Small intestine (tissue), 7 donors: Measurements from ENCODE around the gene RAPGEF2. TPM values are rescaled to one million over a fixed set of nuclear protein-coding genes. Genes with fewer than 3 reads are reported as not detected.
"Not testable (repeated sequence)": the region's sequence is repeated elsewhere in the genome, so short reads cannot be mapped to it uniquely, and the experiment has no call there.

Source experiments
- DNase-seq, 2 donors: peaks; one replicate each; pipeline versions ENCODE4 v3.0.0 to v3.0.0-alpha.2; 2013
- FAIRE-seq: peaks from 2 replicates; lab custom pipeline; 2012; peaks lifted over from hg19 to GRCh38; lab: Jason Lieb, UNC
- H3K27ac ChIP-seq, 3 donors: one replicate each; pipeline ENCODE4 v1.5.1; 2013; ENCODE audit warnings: low read length in 2 of 3, mild to moderate bottlenecking in 2 of 3, control low read depth in 1 of 3, inconsistent platforms in 1 of 3, low read depth in 1 of 3, moderate library complexity in 1 of 3
- H3K27me3 ChIP-seq, 3 donors: one replicate each; pipeline ENCODE4 v1.6.1; 2013; ENCODE audit warnings: low read length in 3 of 3, inconsistent platforms in 1 of 3; ENCODE audit not compliant: control insufficient read depth in 3 of 3, insufficient read depth in 3 of 3
- H3K36me3 ChIP-seq, 3 donors: one replicate each; pipeline ENCODE4 v1.6.1; 2013; ENCODE audit warnings: low read length in 3 of 3, inconsistent platforms in 1 of 3, low read depth in 1 of 3, mild to moderate bottlenecking in 1 of 3, moderate library complexity in 1 of 3; ENCODE audit not compliant: control insufficient read depth in 3 of 3, insufficient read depth in 2 of 3
- H3K4me1 ChIP-seq, 3 donors: one replicate each; pipeline ENCODE4 v1.6.1; 2013; ENCODE audit warnings: low read length in 2 of 3, inconsistent platforms in 1 of 3, low read depth in 1 of 3, mild to moderate bottlenecking in 1 of 3, moderate library complexity in 1 of 3; ENCODE audit not compliant: control insufficient read depth in 3 of 3, insufficient read depth in 2 of 3
- H3K4me3 ChIP-seq, 3 donors: one replicate each; pipeline ENCODE4 v1.5.1; 2013; ENCODE audit warnings: low read length in 3 of 3, control low read depth in 1 of 3, inconsistent platforms in 1 of 3, low read depth in 1 of 3, mild to moderate bottlenecking in 1 of 3, moderate library complexity in 1 of 3
- H3K9me3 ChIP-seq, 2 donors: one replicate each; pipeline ENCODE4 v1.6.1; 2013; ENCODE audit warnings: low read depth in 1 of 2, low read length in 1 of 2; ENCODE audit not compliant: control insufficient read depth in 2 of 2, insufficient read depth in 1 of 2
- WGBS, 3 donors: extraction: QIAGEN DNeasy Blood & Tissue Kit; methylation state at CpG; one replicate each; pipeline ENCODE4 v1.1.7; 2013; 5-methylcytosine and 5-hydroxymethylcytosine counted together
- polyA plus RNA-seq, 4 donors: library from polyadenylated mRNA; stranded (reverse) in 3 of 4; unstranded in 1 of 4; fragments of 200-250 nt in 3 of 4; fragments of 120-200 nt in 1 of 4; gene quantifications; one replicate each; pipeline versions ENCODE4 v1.2.1 to v1.2.3, GENCODE V29; 2013
- donor health status: healthy with polysubstance abuse.
- donor health status: control.
- donor health status: control.
- donor health status: Bipolar disorder and iron deficiency.
- donor health status: healthy.

The RAPGEF2 gene
- polyA plus RNA-seq, 4 donors = 7.6 to 49.5 (median 11.8) TPM

DNA sequence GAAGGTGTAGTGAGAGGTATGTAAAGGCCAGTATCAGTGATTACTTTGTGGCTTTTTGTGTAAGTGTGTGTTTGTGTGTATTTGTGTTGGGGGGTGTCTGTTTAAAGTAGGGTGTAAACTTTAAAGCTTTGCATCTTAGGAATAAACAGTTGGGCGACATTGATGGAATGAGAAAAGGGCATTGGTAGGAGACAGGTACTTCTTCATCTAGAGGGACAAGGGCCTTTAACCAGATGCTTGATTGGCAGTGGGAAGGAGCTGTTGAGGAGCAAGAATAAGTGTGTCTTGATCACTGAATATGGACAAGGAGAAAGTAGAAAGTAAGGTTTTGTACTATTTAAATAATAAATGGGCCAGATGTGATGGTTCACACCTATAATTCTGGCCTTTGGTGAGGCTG is 48.8 kb downstream of the RAPGEF2 start:
- H3K27me3 ChIP-seq = no peaks in the 10 kb centered on the region
- H3K4me3 ChIP-seq = no peak overlapping the region
- H3K36me3 ChIP-seq = no peaks in the 10 kb centered on the region
- no peak overlapping the region for H3K27ac ChIP-seq
- DNase-seq (no peak), FAIRE-seq (no peak)
- no peaks in the 10 kb centered on the region for H3K9me3 ChIP-seq
- WGBS, 3 donors = 89 to 100% (median 100%) methylated on average over 1 of the region's 1 CpG
- H3K4me1 ChIP-seq = peaks cover 0 to 6% (median 3%) of the 10 kb centered on the region in 3 donors

DNA sequence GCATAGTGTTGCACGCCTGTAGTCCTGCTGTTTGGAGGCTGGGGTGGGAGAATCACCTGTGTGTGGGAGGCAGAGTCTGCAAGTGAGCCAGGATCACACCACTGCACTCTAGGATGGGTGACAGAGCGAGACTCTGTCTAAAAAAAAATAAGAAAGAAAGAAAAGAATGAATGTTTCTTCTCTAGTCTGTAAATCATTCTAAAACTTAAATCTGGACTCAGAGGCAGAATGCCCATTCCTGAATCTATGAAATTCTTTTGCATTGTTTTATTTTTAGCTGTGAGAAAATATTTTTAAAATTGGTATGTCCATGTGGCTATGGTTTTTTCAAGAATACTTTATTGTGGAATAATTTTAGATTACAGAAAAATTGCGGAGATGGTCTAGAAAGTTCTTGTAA is 49.3 kb downstream of the RAPGEF2 start:
- 94 to 96% (median 95%) methylated on average over 3 of the region's 3 CpGs for WGBS, 3 donors
- H3K27ac ChIP-seq = no peak overlapping the region
- no peak for FAIRE-seq
- H3K36me3 ChIP-seq = no peaks in the 10 kb centered on the region
- no peak overlapping the region for H3K4me3 ChIP-seq
- H3K9me3 ChIP-seq = no peaks in the 10 kb centered on the region
- H3K27me3 ChIP-seq = no peaks in the 10 kb centered on the region
- peaks cover 0 to 6% (median 3%) of the 10 kb centered on the region in 3 donors for H3K4me1 ChIP-seq
- no peak for DNase-seq

DNA sequence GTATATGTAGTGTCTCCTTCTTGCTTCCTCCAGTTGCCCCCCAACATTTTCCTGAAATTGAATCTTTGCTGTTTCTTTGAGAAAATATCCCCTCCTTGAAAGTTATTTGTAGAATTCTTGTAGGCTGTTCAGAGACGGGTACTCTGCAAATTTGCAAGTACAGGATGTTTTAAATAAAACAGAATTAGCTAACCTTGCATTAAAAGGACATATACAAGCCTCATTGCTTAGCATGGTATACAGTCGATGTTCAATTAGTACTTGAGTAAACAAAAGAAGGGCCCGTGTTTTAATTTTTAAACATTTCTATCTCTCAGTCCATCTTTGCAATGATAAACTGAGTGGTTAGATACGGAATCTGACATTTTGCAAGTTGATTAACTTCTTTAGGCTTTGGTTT is 50.8 kb downstream of the RAPGEF2 start:
- Histone ChIP-seq H3K36me3 (no peaks in the 10 kb centered on the region), H3K27ac (no peak overlapping the region), H3K4me3 (no peak overlapping the region), H3K9me3 (no peaks in the 10 kb centered on the region), H3K27me3 (no peaks in the 10 kb centered on the region), H3K4me1 (peaks cover 0 to 8% (median 6%) of the 10 kb centered on the region in 3 donors)
- DNase-seq (no peak), FAIRE-seq (no peak)
- 61 to 79% (median 77%) methylated on average over 4 of the region's 4 CpGs for WGBS, 3 donors

DNA sequence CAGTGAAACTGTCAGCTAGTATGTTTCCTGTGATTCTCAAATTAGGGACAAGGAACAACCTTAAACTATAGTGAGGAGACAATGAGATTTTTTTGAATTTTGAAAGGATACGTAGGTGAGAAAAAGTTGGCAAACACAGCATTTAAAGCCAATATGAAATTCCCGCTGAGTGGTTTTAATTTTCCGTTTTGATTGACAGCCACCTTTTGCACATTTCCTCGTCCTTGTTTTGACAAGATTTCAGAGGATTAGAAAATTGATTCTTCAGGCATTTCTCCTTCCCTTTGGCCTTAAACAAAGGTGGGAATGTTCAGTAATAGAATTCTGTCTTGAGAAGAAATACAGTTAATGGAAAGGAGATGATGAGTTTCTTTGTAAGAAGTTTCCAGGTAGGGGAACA is 52.2 kb downstream of the RAPGEF2 start:
- WGBS, 3 donors = 72 to 87% (median 80%) methylated on average over 4 of the region's 4 CpGs
- H3K4me1 ChIP-seq = peaks cover 0 to 8% (median 6%) of the 10 kb centered on the region in 3 donors
- H3K36me3 ChIP-seq = no peaks in the 10 kb centered on the region
- FAIRE-seq = no peak
- no peak for DNase-seq
- H3K27me3 ChIP-seq = no peaks in the 10 kb centered on the region
- no peak overlapping the region for H3K4me3 ChIP-seq
- no peak overlapping the region for H3K27ac ChIP-seq
- no peaks in the 10 kb centered on the region for H3K9me3 ChIP-seq

DNA sequence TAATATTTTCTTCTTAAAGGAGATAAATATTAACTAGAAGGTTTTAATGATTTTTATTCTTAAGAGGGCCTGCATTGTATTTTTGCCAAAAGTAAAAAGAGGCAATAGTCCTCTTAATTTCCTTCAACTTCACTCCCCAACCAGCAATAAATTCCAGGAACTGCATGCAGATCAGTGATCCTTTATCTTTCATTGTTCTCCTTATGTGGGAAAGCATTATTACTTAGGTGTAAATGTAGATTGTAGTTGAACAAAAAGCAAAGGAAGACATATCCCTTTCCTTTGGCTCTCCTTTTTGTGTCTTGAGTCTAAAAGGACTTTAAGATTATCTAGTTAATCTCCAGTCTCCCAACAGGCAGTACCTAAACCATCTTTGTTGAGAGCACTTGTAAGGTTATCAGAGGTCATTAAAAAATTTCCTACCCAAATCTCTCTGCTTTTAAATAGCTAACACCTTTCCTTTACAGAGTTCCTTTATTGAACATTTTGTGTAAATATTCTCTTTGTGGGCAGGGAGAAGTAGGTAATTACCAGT is 55.3 kb downstream of the RAPGEF2 start:
- no peaks in the 10 kb centered on the region for H3K27me3 ChIP-seq
- H3K9me3 ChIP-seq = no peaks in the 10 kb centered on the region
- H3K4me3 ChIP-seq = no peak overlapping the region
- H3K4me1 ChIP-seq = peaks cover 0 to 5% (median under 1%) of the 10 kb centered on the region in 3 donors
- H3K27ac ChIP-seq = no peak overlapping the region
- H3K36me3 ChIP-seq = no peaks in the 10 kb centered on the region
- DNase-seq = no peak
- no peak for FAIRE-seq

DNA sequence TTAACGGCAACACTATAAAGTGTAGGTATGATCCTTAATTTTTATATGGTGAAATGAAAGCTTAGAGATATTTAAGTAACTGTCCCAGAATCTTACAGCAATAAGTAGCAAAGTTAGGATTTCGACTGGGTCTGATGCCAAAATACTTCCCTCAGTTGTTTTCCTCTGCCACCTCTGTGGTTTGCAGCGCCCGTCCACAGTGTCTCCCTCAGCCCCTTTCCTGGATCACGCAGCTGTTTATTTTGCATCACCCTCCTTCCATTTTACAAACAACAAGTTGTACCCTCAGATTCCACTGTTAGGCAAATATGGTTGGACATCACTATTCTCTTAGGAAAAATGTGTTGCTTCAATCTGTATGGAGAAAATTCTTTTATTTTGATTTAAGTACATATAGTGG is 56.1 kb downstream of the RAPGEF2 start:
- Histone ChIP-seq H3K9me3 (no peaks in the 10 kb centered on the region), H3K4me1 (peaks cover 0 to 5% (median 0%) of the 10 kb centered on the region in 3 donors), H3K4me3 (no peak overlapping the region), H3K27ac (no peak overlapping the region), H3K36me3 (no peaks in the 10 kb centered on the region), H3K27me3 (no peaks in the 10 kb centered on the region)
- no peak for DNase-seq
- no peak for FAIRE-seq
- 77 to 91% (median 88%) methylated on average over 5 of the region's 5 CpGs for WGBS, 3 donors

DNA sequence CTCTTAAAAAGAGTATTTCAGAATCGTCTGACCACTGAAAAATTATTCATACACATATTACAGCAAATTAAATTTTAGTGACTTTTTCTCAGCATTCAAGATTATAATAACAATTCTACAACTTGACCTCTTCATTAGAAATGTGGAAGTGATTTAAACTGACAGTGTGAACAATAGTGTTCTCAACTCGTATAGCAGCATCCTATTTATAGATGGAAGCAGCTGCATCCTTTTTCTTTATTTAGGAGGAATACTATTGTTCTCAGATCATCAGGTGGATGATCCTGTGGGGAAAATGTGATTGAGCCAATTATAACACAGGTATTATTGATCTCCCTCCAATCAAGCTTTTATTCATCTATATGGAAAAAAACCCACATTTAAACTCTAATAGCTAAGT is 56.7 kb downstream of the RAPGEF2 start:
- no peak for DNase-seq
- peaks cover 0 to 5% (median 0%) of the 10 kb centered on the region in 3 donors for H3K4me1 ChIP-seq
- no peak for FAIRE-seq
- H3K27me3 ChIP-seq = no peaks in the 10 kb centered on the region
- 68 to 83% (median 80%) methylated on average over 2 of the region's 2 CpGs for WGBS, 3 donors
- H3K4me3 ChIP-seq = no peak overlapping the region
- H3K27ac ChIP-seq = no peak overlapping the region
- H3K36me3 ChIP-seq = no peaks in the 10 kb centered on the region
- H3K9me3 ChIP-seq = no peaks in the 10 kb centered on the region

DNA sequence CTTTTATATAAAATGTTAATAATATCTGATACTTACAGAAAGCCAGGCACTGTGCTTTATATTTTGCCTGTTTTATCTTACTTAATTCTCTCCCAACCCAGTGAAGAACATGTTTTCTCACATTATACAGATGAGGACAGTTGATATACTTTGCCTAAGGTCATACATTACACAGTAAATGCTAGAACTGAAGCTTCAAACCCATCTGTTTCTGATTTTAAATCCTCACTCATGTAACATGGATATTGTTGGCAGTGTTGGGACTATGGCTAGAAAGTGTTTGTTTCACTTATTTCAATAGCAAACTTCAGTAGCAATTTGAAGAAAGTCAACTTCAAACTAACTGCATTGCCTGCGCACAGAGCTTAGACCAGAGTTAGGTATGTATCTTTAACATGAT is 57.4 kb downstream of the RAPGEF2 start:
- Histone ChIP-seq H3K27ac (no peak overlapping the region), H3K4me3 (no peak overlapping the region), H3K27me3 (no peaks in the 10 kb centered on the region), H3K9me3 (no peaks in the 10 kb centered on the region), H3K4me1 (peaks cover 0 to 5% (median 0%) of the 10 kb centered on the region in 3 donors), H3K36me3 (no peaks in the 10 kb centered on the region)
- no peak for FAIRE-seq
- no peak for DNase-seq
- 98 to 100% (median 98%) methylated on average over 1 of the region's 1 CpG for WGBS, 3 donors

DNA sequence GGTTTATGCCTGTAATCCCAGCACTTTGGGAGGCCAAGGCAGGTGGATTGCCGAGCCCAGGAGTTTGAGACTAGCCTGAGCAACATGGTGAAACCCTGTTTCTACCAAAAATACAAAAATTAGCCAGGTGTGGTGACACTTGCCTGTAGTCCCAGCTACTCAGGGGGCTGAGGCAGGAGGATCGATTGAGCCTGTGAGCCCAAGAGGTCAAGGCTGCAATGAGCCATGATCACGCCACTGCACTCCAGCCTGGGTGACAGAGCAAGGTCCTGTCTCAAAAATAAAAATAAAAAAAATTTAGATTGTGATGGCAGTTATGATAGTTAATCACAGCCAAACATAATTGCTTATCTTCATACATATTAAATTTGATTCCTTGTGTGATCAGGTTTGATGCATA is 58.6 kb downstream of the RAPGEF2 start:
- 83 to 90% (median 90%) methylated on average over 3 of the region's 3 CpGs for WGBS, 3 donors
- H3K4me1 ChIP-seq = not testable (repeated sequence)

More for the DNA sequence above, 58.6 kb downstream of the RAPGEF2 start:
- not testable (repeated sequence) for DNase-seq, H3K4me3 ChIP-seq, H3K27me3 ChIP-seq, H3K27ac ChIP-seq, H3K36me3 ChIP-seq, H3K9me3 ChIP-seq, FAIRE-seq
